OCI-LY3 (cell line): ENCODE measurements around the gene MROH7.

ENCODE experiments used
- CTCF ChIP-seq: fragments of 200-600, 300-600 bp; sonication (generic); IDR thresholded peaks from 2 replicates; pipeline ENCODE4 v1.5.1; 2014; ENCODE audit warnings: antibody characterized with exemption, low read length, low read depth
- EZH2phosphoT487 ChIP-seq: fragments of 200-600 bp; shearing (Covaris generic); IDR thresholded peaks from 2 replicates; pipeline ENCODE4 v1.6.1; 2018; ENCODE audit warnings: antibody characterized with exemption, mixed run types, low read depth

GRCh38 chr1:54697896-54698295 lies 56.3 kb downstream of the MROH7 start:
- TF ChIP-seq CTCF (no peak), EZH2phosphoT487 (no peak)
